Neural cell (in vitro differentiated cells): ENCODE data around the gene ST6GALNAC5. TPM values are rescaled to one million over a fixed set of nuclear protein-coding genes. Genes with fewer than 3 reads are reported as not detected.

ENCODE experiments used
- H2AFZ ChIP-seq: fragments of 200-600, 300-800 bp; sonication (generic), shearing (Covaris generic); 2 replicates; pipeline ENCODE4 v1.6.0; 2014; ENCODE audit warnings: low read depth, mild to moderate bottlenecking, antibody characterized with exemption, low read length, moderate library complexity
- H3F3A ChIP-seq: fragments of 200-600 bp; shearing (Covaris generic); 2 replicates; pipeline ENCODE4 v1.6.1; 2016; ENCODE audit warnings: mild to moderate bottlenecking, moderate library complexity, mixed read lengths, antibody characterized with exemption, low read length; ENCODE audit not compliant: insufficient read depth, poor library complexity, severe bottlenecking
- H3K27ac ChIP-seq: fragments of 200-600, 300-800 bp; sonication (generic), shearing (Covaris generic); 2 replicates; pipeline ENCODE4 v1.5.1; 2014; ENCODE audit warnings: mild to moderate bottlenecking, low read length, moderate library complexity
- H3K27me3 ChIP-seq: fragments of 300-800, 200-600 bp; sonication (generic), shearing (Covaris generic); 2 replicates; pipeline ENCODE4 v1.6.0; 2014; ENCODE audit warnings: mild to moderate bottlenecking, low read depth, low read length, moderate library complexity; ENCODE audit not compliant: insufficient read depth
- H3K36me3 ChIP-seq: fragments of 300-800, 200-600 bp; sonication (generic), shearing (Covaris generic); 2 replicates; pipeline ENCODE4 v1.5.1; 2014; ENCODE audit warnings: mild to moderate bottlenecking, antibody characterized with exemption, low read length, moderate library complexity; ENCODE audit not compliant: insufficient read depth
- H3K4me2 ChIP-seq: fragments of 300-800, 200-600 bp; sonication (generic), shearing (Covaris generic); 2 replicates; pipeline ENCODE4 v1.6.0; 2014; ENCODE audit warnings: mild to moderate bottlenecking, low read length
- H3K4me3 ChIP-seq: fragments of 300-800, 200-600 bp; sonication (generic), shearing (Covaris generic); 2 replicates; pipeline ENCODE4 v1.5.1; 2014; ENCODE audit warnings: mild to moderate bottlenecking, low read length, moderate library complexity
- H3K79me2 ChIP-seq: fragments of 200-600 bp; shearing (Covaris generic); replicated peaks from 2 replicates; pipeline ENCODE4 v1.6.0; 2014; ENCODE audit warnings: mild to moderate bottlenecking, low read length, moderate library complexity; ENCODE audit not compliant: insufficient read depth
- H3K9ac ChIP-seq: fragments of 300-800, 200-600 bp; sonication (generic), shearing (Covaris generic); 2 replicates; pipeline ENCODE4 v1.6.1; 2016; ENCODE audit warnings: mild to moderate bottlenecking, low read length, mixed read lengths
- H3K9me2 ChIP-seq: fragments of 200-600 bp; shearing (Covaris generic); 2 replicates; pipeline ENCODE4 v1.6.1; 2016; ENCODE audit warnings: mild to moderate bottlenecking, low read length, mixed read lengths; ENCODE audit not compliant: insufficient read depth
- H3K9me3 ChIP-seq: fragments of 200-600, 300-800 bp; sonication (generic), shearing (Covaris generic); 2 replicates; pipeline ENCODE4 v1.6.1; 2016; ENCODE audit warnings: mild to moderate bottlenecking, mixed run types, low read length, moderate library complexity, mixed read lengths
- H4K20me1 ChIP-seq: fragments of 200-600 bp; shearing (Covaris generic); 2 replicates; pipeline ENCODE4 v1.6.1; 2016; ENCODE audit warnings: mild to moderate bottlenecking, mixed run types; ENCODE audit not compliant: insufficient read depth
- EP300 ChIP-seq: fragments of 450-650 bp; conservative IDR thresholded peaks from 2 replicates; pipeline ENCODE4 v1.6.1; 2014; ENCODE audit warnings: antibody characterized with exemption, mild to moderate bottlenecking, moderate library complexity; ENCODE audit not compliant: poor library complexity, severe bottlenecking
- EZH2 ChIP-seq: fragments of 200-600, 300-800 bp; shearing (Covaris generic), sonication (generic); IDR thresholded peaks from 2 replicates; pipeline ENCODE4 v1.6.1; 2014; ENCODE audit warnings: antibody characterized with exemption, low read length, borderline replicate concordance, mild to moderate bottlenecking; ENCODE audit not compliant: insufficient read depth, poor library complexity, severe bottlenecking
- MXI1 ChIP-seq: fragments of 450-650 bp; conservative IDR thresholded peaks from 2 replicates; pipeline ENCODE4 v1.6.1; 2014; ENCODE audit warnings: antibody characterized with exemption, mild to moderate bottlenecking; ENCODE audit not compliant: poor library complexity, severe bottlenecking
- POLR2AphosphoS5 ChIP-seq: IDR thresholded peaks from 2 replicates; pipeline ENCODE4 v1.6.1; 2012
- RAD21 ChIP-seq: fragments of 450-650 bp; conservative IDR thresholded peaks from 2 replicates; pipeline ENCODE4 v1.6.1; 2014; ENCODE audit warnings: antibody characterized with exemption, mild to moderate bottlenecking, moderate library complexity
- SMC3 ChIP-seq: fragments of 450-650 bp; conservative IDR thresholded peaks from 2 replicates; pipeline ENCODE4 v1.6.1; 2014; ENCODE audit warnings: antibody characterized with exemption, mild to moderate bottlenecking, moderate library complexity; ENCODE audit not compliant: poor library complexity
- TAF1 ChIP-seq: IDR thresholded peaks from 2 replicates; pipeline ENCODE4 v1.6.1; 2012; ENCODE audit warnings: low read depth
- polyA plus RNA-seq: library from polyadenylated mRNA; depleted of rRNA; stranded (reverse); fragments of >200 nt; gene quantifications from 2 replicates; pipeline ENCODE4 v1.2.3, GENCODE V29; 2014
- TF ChIP-seq, protein P1 (sequence below): IDR thresholded peaks from 2 replicates; pipeline ENCODE4 v1.6.1; 2012; ENCODE audit warnings: borderline replicate concordance
- TF ChIP-seq, protein P2 (sequence below): fragments of 450-650 bp; IDR thresholded peaks from 2 replicates; pipeline ENCODE4 v1.5.1; 2014; ENCODE audit warnings: antibody characterized with exemption, mild to moderate bottlenecking, moderate library complexity; ENCODE audit not compliant: poor library complexity, severe bottlenecking

The ST6GALNAC5 gene
- polyA plus RNA-seq, 1 donor from 2014 or later: 57.3 TPM

DNA sequence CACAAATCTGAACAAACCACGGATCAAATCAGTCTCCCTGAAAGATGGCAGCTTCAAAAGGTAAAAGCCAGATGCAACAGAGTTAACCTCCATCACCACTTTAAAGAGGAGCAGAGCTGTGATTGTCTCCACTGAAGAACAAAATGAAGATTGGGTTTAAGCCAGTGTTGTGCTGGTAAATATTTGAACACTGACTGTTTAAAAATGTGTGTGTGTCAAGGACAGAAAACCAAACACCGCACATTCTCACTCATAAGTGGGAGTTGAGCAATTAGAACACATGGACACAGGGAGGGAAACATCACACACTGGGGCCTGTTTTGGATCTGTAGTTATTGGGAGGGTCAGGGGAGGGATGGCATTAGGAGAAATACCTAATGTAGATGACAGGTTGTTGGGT lies 83.9 kb downstream of the ST6GALNAC5 start:
- Histone ChIP-seq H2AFZ (no peak overlapping the region), H3K4me2 (no peak overlapping the region), H3K27me3 (no peaks in the 10 kb centered on the region)

DNA sequence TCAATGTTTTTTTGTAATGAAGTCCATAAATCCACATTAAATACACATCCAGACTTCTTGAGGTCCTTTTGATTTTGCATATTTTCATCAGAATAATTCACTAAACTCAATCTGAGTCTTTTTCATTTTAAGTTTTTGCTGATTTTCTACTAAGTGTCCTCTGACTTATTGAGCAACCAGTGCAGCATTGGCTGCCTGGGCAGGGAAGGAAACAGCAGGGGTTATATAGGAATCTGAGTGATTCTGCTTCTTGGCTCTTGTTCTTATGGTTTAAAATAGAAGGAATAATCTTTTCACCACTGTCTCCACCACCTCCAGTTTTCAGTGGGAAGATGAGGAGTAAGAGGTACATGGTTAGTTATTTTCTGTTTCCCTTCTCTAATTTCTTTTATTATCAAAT lies 88.4 kb downstream of the ST6GALNAC5 start:
- H3K4me3 ChIP-seq: no peak overlapping the region
- no peak overlapping the region for H3K4me2 ChIP-seq
- H3F3A ChIP-seq: no peaks in the 10 kb centered on the region
- TF ChIP-seq, protein P1, sequence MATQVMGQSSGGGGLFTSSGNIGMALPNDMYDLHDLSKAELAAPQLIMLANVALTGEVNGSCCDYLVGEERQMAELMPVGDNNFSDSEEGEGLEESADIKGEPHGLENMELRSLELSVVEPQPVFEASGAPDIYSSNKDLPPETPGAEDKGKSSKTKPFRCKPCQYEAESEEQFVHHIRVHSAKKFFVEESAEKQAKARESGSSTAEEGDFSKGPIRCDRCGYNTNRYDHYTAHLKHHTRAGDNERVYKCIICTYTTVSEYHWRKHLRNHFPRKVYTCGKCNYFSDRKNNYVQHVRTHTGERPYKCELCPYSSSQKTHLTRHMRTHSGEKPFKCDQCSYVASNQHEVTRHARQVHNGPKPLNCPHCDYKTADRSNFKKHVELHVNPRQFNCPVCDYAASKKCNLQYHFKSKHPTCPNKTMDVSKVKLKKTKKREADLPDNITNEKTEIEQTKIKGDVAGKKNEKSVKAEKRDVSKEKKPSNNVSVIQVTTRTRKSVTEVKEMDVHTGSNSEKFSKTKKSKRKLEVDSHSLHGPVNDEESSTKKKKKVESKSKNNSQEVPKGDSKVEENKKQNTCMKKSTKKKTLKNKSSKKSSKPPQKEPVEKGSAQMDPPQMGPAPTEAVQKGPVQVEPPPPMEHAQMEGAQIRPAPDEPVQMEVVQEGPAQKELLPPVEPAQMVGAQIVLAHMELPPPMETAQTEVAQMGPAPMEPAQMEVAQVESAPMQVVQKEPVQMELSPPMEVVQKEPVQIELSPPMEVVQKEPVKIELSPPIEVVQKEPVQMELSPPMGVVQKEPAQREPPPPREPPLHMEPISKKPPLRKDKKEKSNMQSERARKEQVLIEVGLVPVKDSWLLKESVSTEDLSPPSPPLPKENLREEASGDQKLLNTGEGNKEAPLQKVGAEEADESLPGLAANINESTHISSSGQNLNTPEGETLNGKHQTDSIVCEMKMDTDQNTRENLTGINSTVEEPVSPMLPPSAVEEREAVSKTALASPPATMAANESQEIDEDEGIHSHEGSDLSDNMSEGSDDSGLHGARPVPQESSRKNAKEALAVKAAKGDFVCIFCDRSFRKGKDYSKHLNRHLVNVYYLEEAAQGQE: no peak
- TF ChIP-seq, protein P2, sequence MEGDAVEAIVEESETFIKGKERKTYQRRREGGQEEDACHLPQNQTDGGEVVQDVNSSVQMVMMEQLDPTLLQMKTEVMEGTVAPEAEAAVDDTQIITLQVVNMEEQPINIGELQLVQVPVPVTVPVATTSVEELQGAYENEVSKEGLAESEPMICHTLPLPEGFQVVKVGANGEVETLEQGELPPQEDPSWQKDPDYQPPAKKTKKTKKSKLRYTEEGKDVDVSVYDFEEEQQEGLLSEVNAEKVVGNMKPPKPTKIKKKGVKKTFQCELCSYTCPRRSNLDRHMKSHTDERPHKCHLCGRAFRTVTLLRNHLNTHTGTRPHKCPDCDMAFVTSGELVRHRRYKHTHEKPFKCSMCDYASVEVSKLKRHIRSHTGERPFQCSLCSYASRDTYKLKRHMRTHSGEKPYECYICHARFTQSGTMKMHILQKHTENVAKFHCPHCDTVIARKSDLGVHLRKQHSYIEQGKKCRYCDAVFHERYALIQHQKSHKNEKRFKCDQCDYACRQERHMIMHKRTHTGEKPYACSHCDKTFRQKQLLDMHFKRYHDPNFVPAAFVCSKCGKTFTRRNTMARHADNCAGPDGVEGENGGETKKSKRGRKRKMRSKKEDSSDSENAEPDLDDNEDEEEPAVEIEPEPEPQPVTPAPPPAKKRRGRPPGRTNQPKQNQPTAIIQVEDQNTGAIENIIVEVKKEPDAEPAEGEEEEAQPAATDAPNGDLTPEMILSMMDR: no peak
- H3K9ac ChIP-seq: no peak overlapping the region
- no peaks in the 10 kb centered on the region for H3K9me3 ChIP-seq
- no peak overlapping the region for H3K27ac ChIP-seq
- no peak overlapping the region for H2AFZ ChIP-seq
- no peaks in the 10 kb centered on the region for H3K79me2 ChIP-seq
- H3K27me3 ChIP-seq: no peaks in the 10 kb centered on the region
- no peaks in the 10 kb centered on the region for H3K36me3 ChIP-seq
- H3K9me2 ChIP-seq: no peaks in the 10 kb centered on the region
- H4K20me1 ChIP-seq: no peaks in the 10 kb centered on the region

More for the DNA sequence above, 83.9 kb downstream of the ST6GALNAC5 start:
- no peaks in the 10 kb centered on the region for H3K9me3 ChIP-seq
- H3K9ac ChIP-seq: no peak overlapping the region
- no peaks in the 10 kb centered on the region for H3K36me3 ChIP-seq
- no peaks in the 10 kb centered on the region for H4K20me1 ChIP-seq
- H3K4me3 ChIP-seq: no peak overlapping the region
- H3K79me2 ChIP-seq: no peaks in the 10 kb centered on the region
- no peaks in the 10 kb centered on the region for H3F3A ChIP-seq
- H3K9me2 ChIP-seq: no peaks in the 10 kb centered on the region
- TF ChIP-seq, protein P2: no peak
- no peak for TF ChIP-seq EP300
- TF ChIP-seq TAF1: no peak
- no peak for TF ChIP-seq SMC3
- TF ChIP-seq MXI1: no peak
- TF ChIP-seq, protein P1: no peak
- TF ChIP-seq POLR2AphosphoS5: no peak
- no peak for TF ChIP-seq EZH2
- TF ChIP-seq RAD21: no peak
- no peak overlapping the region for H3K27ac ChIP-seq
